Erythroblast (primary cell): Measurements from ENCODE around the gene ABR.

ENCODE experiments used
- GATA1 ChIP-seq: IDR thresholded peaks from 2 replicates; pipeline ENCODE4 v1.6.1; 2011; ENCODE audit warnings: low read depth, mild to moderate bottlenecking, control low read depth, low read length, moderate library complexity
- POLR2A ChIP-seq: IDR thresholded peaks from 2 replicates; pipeline ENCODE4 v1.6.1; 2011; ENCODE audit warnings: mild to moderate bottlenecking, low read length

DNA sequence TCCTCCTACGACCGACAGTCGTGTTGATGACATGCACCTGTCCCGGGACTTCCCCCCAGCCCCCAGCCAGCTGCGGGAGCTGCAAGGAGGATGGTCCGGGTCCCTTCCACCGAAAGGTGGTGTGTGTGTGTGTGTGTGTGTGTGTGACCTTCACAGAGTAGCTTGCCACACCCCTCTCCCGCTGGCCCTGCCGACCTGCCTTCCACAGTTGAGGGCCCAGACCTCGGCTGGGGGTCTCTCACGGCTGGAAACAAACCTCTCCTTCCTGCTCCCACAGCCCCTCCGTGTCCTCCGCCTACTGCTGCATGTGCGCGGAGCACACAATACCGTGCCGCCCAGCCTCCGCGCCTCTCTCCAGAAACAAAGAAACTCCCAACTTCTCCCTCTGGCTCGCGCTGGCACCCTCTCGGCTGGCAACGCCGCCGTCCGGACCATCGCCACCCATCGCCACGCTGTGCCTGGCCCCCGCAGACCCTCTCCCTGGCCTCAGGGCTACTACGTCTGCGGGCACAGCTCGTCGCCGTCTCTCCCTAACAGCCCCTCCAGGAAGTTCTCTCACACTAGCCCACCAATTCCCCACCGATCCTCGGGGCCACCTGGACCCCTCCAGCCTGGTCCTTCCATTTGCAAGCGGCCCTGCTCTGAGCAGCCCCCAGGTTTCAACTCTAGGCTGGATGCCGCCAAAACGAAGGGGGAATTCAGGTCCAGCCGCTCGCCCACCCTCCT, 101.6 kb downstream of the ABR start:
- TF ChIP-seq POLR2A (no peak), GATA1 (no peak)
